ENCODE measurements around the gene NKX1-2. TPM values are rescaled to one million over a fixed set of nuclear protein-coding genes. Genes with fewer than 3 reads are reported as not detected.

The NKX1-2 gene
- total RNA-seq, 1 donor from 2014 or later: not detected

GRCh38 chr10:124418726-124419501 lies 30.9 kb downstream of the NKX1-2 start, which contains the start of gene OAT:
TSS of gene OAT (minus strand) at chr10:124418923. CDS start at chr10:124412171, 6,752 bp downstream.
- no peaks in the 10 kb centered on the region for H3K36me3 Mint-ChIP-seq (ENCODE audit: low read depth)
- TF ChIP-seq CTCF (IDR thresholded peaks at IDR 0.05): peak; percentile 22
- peak within 1 kb of the TSS; percentile 92 for H3K27ac Mint-ChIP-seq (ENCODE audit: unreplicated experiment)
- DNase-seq (ENCODE audit: low spot score): peak; percentile 98
- H3K27me3 Mint-ChIP-seq (ENCODE audit: low read depth): peaks cover 13% of the 10 kb centered on the region
- peaks cover 39% of the 10 kb centered on the region for H3K4me1 Mint-ChIP-seq (ENCODE audit: low read depth)
- H3K9me3 Mint-ChIP-seq (ENCODE audit: low read depth): no peaks in the 10 kb centered on the region
- peak within 1 kb of the TSS; percentile 89 for H3K4me3 Mint-ChIP-seq (ENCODE audit: unreplicated experiment)

GRCh38 chr10:124417895-124418725 lies 31.7 kb downstream of the NKX1-2 start:
- TF ChIP-seq CTCF (IDR thresholded peaks at IDR 0.05): peak; percentile 60
- H3K27ac Mint-ChIP-seq (ENCODE audit: unreplicated experiment): peak overlapping the region; percentile 92

GRCh38 chr10:124416733-124417132 lies 33.1 kb downstream of the NKX1-2 start:
- peak overlapping the region; percentile 89 for H3K4me3 Mint-ChIP-seq (ENCODE audit: unreplicated experiment)

More at GRCh38 chr10:124417895-124418725, 31.7 kb downstream of the NKX1-2 start:
- peaks cover 12% of the 10 kb centered on the region for H3K27me3 Mint-ChIP-seq (ENCODE audit: low read depth)
- DNase-seq (ENCODE audit: low spot score): peak; percentile 93
- H3K9me3 Mint-ChIP-seq (ENCODE audit: low read depth): no peaks in the 10 kb centered on the region
- no peaks in the 10 kb centered on the region for H3K36me3 Mint-ChIP-seq (ENCODE audit: low read depth)
- peak overlapping the region; percentile 89 for H3K4me3 Mint-ChIP-seq (ENCODE audit: unreplicated experiment)
- H3K4me1 Mint-ChIP-seq (ENCODE audit: low read depth): peaks cover 47% of the 10 kb centered on the region

GRCh38 chr10:124415210-124415609 lies 34.6 kb downstream of the NKX1-2 start:
- peak overlapping the region; percentile 28 for H3K4me3 Mint-ChIP-seq (ENCODE audit: unreplicated experiment)
- H3K9me3 Mint-ChIP-seq (ENCODE audit: low read depth): no peaks in the 10 kb centered on the region
- TF ChIP-seq CTCF (IDR thresholded peaks at IDR 0.05): no peak
- peaks cover 9% of the 10 kb centered on the region for H3K36me3 Mint-ChIP-seq (ENCODE audit: low read depth)
- peaks cover 3% of the 10 kb centered on the region for H3K27me3 Mint-ChIP-seq (ENCODE audit: low read depth)
- DNase-seq (ENCODE audit: low spot score): no peak
- H3K27ac Mint-ChIP-seq (ENCODE audit: unreplicated experiment): peak overlapping the region; percentile 85
- H3K4me1 Mint-ChIP-seq (ENCODE audit: low read depth): peaks cover 59% of the 10 kb centered on the region

More at GRCh38 chr10:124416733-124417132, 33.1 kb downstream of the NKX1-2 start:
- Mint-ChIP-seq H3K27ac (ENCODE audit: unreplicated experiment) (peak overlapping the region; percentile 85), H3K4me1 (ENCODE audit: low read depth) (peaks cover 54% of the 10 kb centered on the region), H3K9me3 (ENCODE audit: low read depth) (no peaks in the 10 kb centered on the region), H3K27me3 (ENCODE audit: low read depth) (peaks cover 5% of the 10 kb centered on the region), H3K36me3 (ENCODE audit: low read depth) (peaks cover 3% of the 10 kb centered on the region)
- no peak for TF ChIP-seq CTCF (IDR thresholded peaks at IDR 0.05)
- DNase-seq (ENCODE audit: low spot score): no peak

GRCh38 chr10:124414076-124414475 lies 35.8 kb downstream of the NKX1-2 start:
- peak overlapping the region; percentile 44 for H3K4me3 Mint-ChIP-seq (ENCODE audit: unreplicated experiment)
- no peak for TF ChIP-seq CTCF (IDR thresholded peaks at IDR 0.05)
- H3K27ac Mint-ChIP-seq (ENCODE audit: unreplicated experiment): peak overlapping the region; percentile 93
- H3K9me3 Mint-ChIP-seq (ENCODE audit: low read depth): no peaks in the 10 kb centered on the region
- H3K4me1 Mint-ChIP-seq (ENCODE audit: low read depth): peaks cover 61% of the 10 kb centered on the region
- no peaks in the 10 kb centered on the region for H3K27me3 Mint-ChIP-seq (ENCODE audit: low read depth)
- no peak for DNase-seq (ENCODE audit: low spot score)
- peaks cover 13% of the 10 kb centered on the region for H3K36me3 Mint-ChIP-seq (ENCODE audit: low read depth)

All from chondrocyte (in vitro differentiated cells).